Endothelial cell (in vitro differentiated cells): ENCODE measurements around the gene OVOL1. TPM values are rescaled to one million over a fixed set of nuclear protein-coding genes. Genes with fewer than 3 reads are reported as not detected.
A peak's percentile ranks its signal among the peaks of the same experiment; 100 is the strongest.

ENCODE experiments used
- DNase-seq: peaks from one replicate; pipeline ENCODE4 v3.0.0; 2021; ENCODE audit warnings: low spot score
- H3K27ac Mint-ChIP-seq: one replicate; pipeline ENCODE4 v1.8.0; 2021; ENCODE audit warnings: mixed read lengths, inconsistent platforms; ENCODE audit not compliant: unreplicated experiment
- H3K27me3 Mint-ChIP-seq: one replicate; pipeline ENCODE4 v1.8.0; 2021; ENCODE audit warnings: mild to moderate bottlenecking, moderate library complexity, mixed read lengths, inconsistent platforms; ENCODE audit not compliant: unreplicated experiment
- H3K36me3 Mint-ChIP-seq: one replicate; pipeline ENCODE4 v1.8.0; 2021; ENCODE audit warnings: mild to moderate bottlenecking, low read depth, mixed read lengths, inconsistent platforms; ENCODE audit not compliant: unreplicated experiment
- H3K4me1 Mint-ChIP-seq: one replicate; pipeline ENCODE4 v1.8.0; 2021; ENCODE audit warnings: mild to moderate bottlenecking, mixed read lengths, inconsistent platforms; ENCODE audit not compliant: unreplicated experiment
- H3K4me3 Mint-ChIP-seq: one replicate; pipeline ENCODE4 v1.8.0; 2021; ENCODE audit warnings: mild to moderate bottlenecking, mixed read lengths, inconsistent platforms; ENCODE audit not compliant: unreplicated experiment
- H3K9me3 Mint-ChIP-seq: one replicate; pipeline ENCODE4 v1.8.0; 2021; ENCODE audit warnings: mixed read lengths, inconsistent platforms; ENCODE audit not compliant: unreplicated experiment
- CTCF ChIP-seq: fragments of 200-600 bp; sonication (generic); IDR thresholded peaks from one replicate; pipeline ENCODE4 v1.5.0; 2021; ENCODE audit warnings: antibody characterized with exemption; ENCODE audit not compliant: unreplicated experiment
- total RNA-seq: library from RNA; stranded (reverse); fragmentation: NEBNext Ultra II Directional; extraction: Animal tissue kit (Norgen Biotek cat#: 25700); gene quantifications from one replicate; pipeline ENCODE4 v1.2.1, GENCODE V29; 2021; ENCODE audit not compliant: unreplicated experiment

OVOL1 gene
- total RNA-seq, 1 donor from 2014 or later = not detected

- no peaks in the 10 kb centered on the region for H3K4me1 Mint-ChIP-seq
- peaks cover 19% of the 10 kb centered on the region for H3K27me3 Mint-ChIP-seq
- no peak for DNase-seq
- no peak for TF ChIP-seq CTCF
- H3K27ac Mint-ChIP-seq = no peak overlapping the region
- H3K9me3 Mint-ChIP-seq = no peaks in the 10 kb centered on the region
- peak overlapping the region; percentile 52 for H3K4me3 Mint-ChIP-seq
- H3K36me3 Mint-ChIP-seq = peaks cover 4% of the 10 kb centered on the region
Measured at GRCh38 chr11:65788821-65789220, 2.0 kb downstream of the OVOL1 start.

DNA sequence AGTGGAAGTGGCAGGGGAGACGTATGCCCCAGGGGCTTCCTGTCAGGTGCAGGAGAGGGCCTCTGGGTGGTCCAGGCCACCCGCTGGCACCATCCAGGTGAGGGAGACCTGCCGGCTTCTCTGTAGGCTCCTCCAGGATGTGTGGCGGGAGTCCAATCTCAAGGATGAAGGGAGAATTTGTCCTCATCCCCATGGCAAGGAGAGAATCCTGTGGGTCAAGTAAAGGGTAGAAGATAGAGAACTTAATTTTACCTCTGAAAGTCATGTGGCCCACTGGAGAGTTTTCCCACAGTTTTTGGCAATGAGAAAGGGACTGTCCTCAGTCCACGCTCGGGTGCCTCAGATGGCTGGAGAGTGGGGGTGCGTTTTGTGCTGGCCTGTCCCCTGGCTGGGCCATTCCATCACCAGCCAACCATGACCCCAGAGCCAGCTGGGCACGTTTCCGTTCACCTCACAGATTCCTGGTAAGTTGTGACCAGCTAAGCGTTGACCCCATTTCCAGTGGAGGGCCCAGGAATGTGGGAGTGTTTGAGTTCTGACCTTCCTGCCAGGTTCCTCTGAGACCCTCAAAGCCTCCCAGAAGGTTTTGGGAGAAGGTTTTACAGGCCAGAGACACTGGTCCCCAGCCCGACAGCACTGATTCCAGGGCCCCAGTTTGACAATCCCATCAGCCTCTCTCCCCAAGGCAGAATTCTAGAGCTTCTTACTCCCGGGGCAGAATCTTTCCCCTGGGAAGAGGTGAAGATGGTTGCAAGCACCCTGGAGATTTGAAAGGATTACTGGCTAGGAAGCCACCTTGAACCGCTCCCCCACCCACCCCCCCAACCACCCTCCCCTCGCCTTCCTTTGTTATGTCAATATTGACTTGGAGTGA lies 2.6 kb downstream of the OVOL1 start:
- H3K27ac Mint-ChIP-seq = no peak overlapping the region
- no peaks in the 10 kb centered on the region for H3K9me3 Mint-ChIP-seq
- peaks cover 17% of the 10 kb centered on the region for H3K27me3 Mint-ChIP-seq
- H3K4me1 Mint-ChIP-seq = no peaks in the 10 kb centered on the region
- peaks cover 4% of the 10 kb centered on the region for H3K36me3 Mint-ChIP-seq
- DNase-seq = no peak
- TF ChIP-seq CTCF = no peak
- no peak overlapping the region for H3K4me3 Mint-ChIP-seq

- TF ChIP-seq CTCF = no peak
- H3K4me3 Mint-ChIP-seq = no peak overlapping the region
- H3K27me3 Mint-ChIP-seq = peaks cover 13% of the 10 kb centered on the region
- H3K4me1 Mint-ChIP-seq = no peaks in the 10 kb centered on the region
- peaks cover 4% of the 10 kb centered on the region for H3K36me3 Mint-ChIP-seq
- peak overlapping the region; percentile 48 for H3K27ac Mint-ChIP-seq
- no peaks in the 10 kb centered on the region for H3K9me3 Mint-ChIP-seq
- no peak for DNase-seq
Measured at GRCh38 chr11:65790104-65790901, 3.4 kb downstream of the OVOL1 start.

- peak overlapping the region; percentile 48 for H3K27ac Mint-ChIP-seq
- no peak overlapping the region for H3K4me3 Mint-ChIP-seq
- no peak for DNase-seq
- peaks cover 9% of the 10 kb centered on the region for H3K27me3 Mint-ChIP-seq
- H3K9me3 Mint-ChIP-seq = no peaks in the 10 kb centered on the region
- no peaks in the 10 kb centered on the region for H3K4me1 Mint-ChIP-seq
- TF ChIP-seq CTCF = no peak
- peaks cover 4% of the 10 kb centered on the region for H3K36me3 Mint-ChIP-seq
Measured at GRCh38 chr11:65790902-65791650, 4.2 kb downstream of the OVOL1 start.
